Heart right ventricle (tissue), 16 donors: ENCODE data around the gene OR2W3. TPM values are rescaled to one million over a fixed set of nuclear protein-coding genes. Genes with fewer than 3 reads are reported as not detected.

ENCODE experiments used
- ATAC-seq, 8 donors: fragments of 200-7000 bp; cut with Tn5 transposase; one replicate each; pipeline ENCODE4 v1.9.1; 2020; ENCODE audit warnings: mild to moderate bottlenecking in 8 of 8, moderate library complexity in 8 of 8, moderate number of reproducible peaks in 1 of 8
- DNase-seq, 2 donors: peaks; one replicate each; pipeline ENCODE4 v3.0.0-alpha.2; 2020
- H3K27ac ChIP-seq, 10 donors: fragments of 200-600 bp; sonication (generic) in 2 of 10; one replicate each; pipeline versions ENCODE4 v1.5.0 to v1.8.0; 2020 to 2022; ENCODE audit warnings: mild to moderate bottlenecking in 3 of 10
- H3K27me3 ChIP-seq, 7 donors: fragments of 200-600 bp; one replicate each; pipeline ENCODE4 v1.8.0; 2021 to 2022; ENCODE audit warnings: mild to moderate bottlenecking in 2 of 7
- H3K36me3 ChIP-seq, 9 donors: fragments of 200-600 bp; sonication (generic) in 1 of 9; one replicate each; pipeline versions ENCODE4 v1.5.0 to v1.8.0; 2020 to 2022; ENCODE audit warnings: mild to moderate bottlenecking in 2 of 9
- H3K4me1 ChIP-seq, 9 donors: fragments of 200-600 bp; sonication (generic) in 1 of 9; one replicate each; pipeline versions ENCODE4 v1.5.0 to v1.8.0; 2020 to 2022; ENCODE audit warnings: mild to moderate bottlenecking in 4 of 9
- H3K4me3 ChIP-seq, 10 donors: fragments of 200-600 bp; sonication (generic) in 2 of 10; one replicate each; pipeline versions ENCODE4 v1.5.0 to v1.8.0; 2020 to 2022; ENCODE audit warnings: mild to moderate bottlenecking in 7 of 10, moderate library complexity in 2 of 10
- H3K9me3 ChIP-seq, 11 donors: fragments of 200-600 bp in 10 of 11; sonication (generic) in 2 of 11; one replicate each; pipeline versions ENCODE4 v1.5.0 to v1.8.0; 2013 to 2022; ENCODE audit warnings: mild to moderate bottlenecking in 2 of 11, control low read depth in 1 of 11, moderate library complexity in 1 of 11
- CTCF ChIP-seq, 9 donors: fragments of 200-600 bp; sonication (generic) in 2 of 9; IDR thresholded peaks; one replicate each; pipeline versions ENCODE4 v1.5.0 to v1.8.0; 2021 to 2022; ENCODE audit warnings: antibody characterized with exemption in 9 of 9, mild to moderate bottlenecking in 5 of 9, moderate library complexity in 1 of 9
- WGBS, 2 donors: extraction: QIAGEN DNeasy Blood & Tissue Kit; methylation state at CpG; one replicate each; pipeline ENCODE4 v1.1.7; 2013; ENCODE audit warnings: inconsistent platforms in 1 of 2; 5-methylcytosine and 5-hydroxymethylcytosine counted together
- intact Hi-C, 10 donors: fragments of 100-400 bp; cut with DNase I; formaldehyde crosslinking; loops; one replicate each; pipeline versions ENCODE4 v1.11.1 to v1.14.2; 2022
- long read RNA-seq, 3 donors: library from polyadenylated mRNA; unstranded; transcript quantifications; one replicate each; pipeline ENCODE4 v2.0.0, GENCODE V29; 2020 to 2021
- polyA plus RNA-seq, 2 donors: library from polyadenylated mRNA; stranded (reverse); fragments of 200-250 nt; gene quantifications; one replicate each; pipeline ENCODE4 v1.2.3, GENCODE V29; 2013
- total RNA-seq, 10 donors: library from RNA; stranded (reverse); fragmentation: NEBNext Ultra II Directional in 3 of 10; extraction: Animal tissue kit (Norgen Biotek cat#: 25700) in 3 of 10; gene quantifications; one replicate each; pipeline versions ENCODE4 v1.2.1 to v1.2.4, GENCODE V29; 2021 to 2023
- donor health status: Arrhythmogenic right ventricular cardiomyopathy.
- donor health status: ischemic (EF 13 %, LVEDD 7.1; RV severe dilation, severe dysfunction).
- donor health status: healthy with polysubstance abuse.
- donor health status: DM: no; HTN: yes; CAD: no.
- donor health status: DM: no; HTN: no; CAD: no.
- donor health status: ischemic (EF 25% LVEDD 6.9; RV normal size, moderate dysfunction).
- donor health status: ischemic (EF 25% LVEDD 5.7; RV mildly dilated, moderate dysfunction).
- donor health status: healthy.
- donor health status: DM: yes; HTN: yes; CAD: no.
- donor health status: Ischemic cardiomyopathy.
- donor health status: ischemic (EF 35%, LVEDD 5.7; RV mildly dilated, moderate dysfunction).
- donor health status: nonischemic (EF 11% LVEDD 7.7; RV severe dilation, severe dysfunction).
- donor health status: DM: yes; HTN: yes; CAD: no.
- donor health status: PGD.
- donor health status: ischemic (EF 29% LVEDD 5.4; RV normal size, mild dysfunction).
- donor health status: nonischemic (EF 23%, LVEDD 6.1; RV moderate dilation, normal function).

OR2W3 gene
- total RNA-seq (under 1 TPM in 1 of 10 donors, not detected in 9; 0.26 TPM), polyA plus RNA-seq (under 1 TPM in 1 of 2 donors, not detected in 1; 0.06 TPM)
- long read RNA-seq, donor 1: 0 reads
- long read RNA-seq, donor 2: 0 reads
- long read RNA-seq, donor 3: 0 reads

DNA sequence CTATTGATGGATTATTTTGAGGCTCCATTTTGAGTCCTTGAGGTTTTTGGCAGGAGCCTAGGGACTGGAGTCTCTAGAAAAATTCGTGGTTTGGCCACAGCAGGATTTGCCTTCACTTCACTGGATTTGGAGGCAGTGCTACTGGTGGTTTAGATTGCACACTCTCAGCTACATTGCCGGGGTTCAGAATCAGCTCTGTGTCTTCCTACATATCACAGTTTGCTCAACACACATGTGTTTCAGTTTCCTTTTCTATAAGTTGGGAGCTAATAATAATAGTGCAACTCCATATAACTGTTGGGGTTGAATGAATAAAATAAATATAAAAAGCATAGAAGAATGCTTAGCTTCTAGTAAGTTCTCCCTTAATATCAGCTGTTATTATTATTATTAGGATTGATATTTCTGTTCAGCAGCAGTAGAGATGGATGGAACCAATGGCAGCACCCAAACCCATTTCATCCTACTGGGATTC, at the start of gene OR2W3:
Gene OR2W3, plus strand, starts transcription at position 425 of the 475 bp plus-strand sequence. Its CDS starts 0 bp downstream, at position 425.
- 40 to 41% methylated on average over 2 of the region's 2 CpGs for whole genome bisulfite sequencing, 2 donors

GRCh38 chr1:247845693-247846017, 49.7 kb upstream of the OR2W3 start:
- Histone ChIP-seq H3K27ac (no peak overlapping the region), H3K4me1 (no peaks in the 10 kb centered on the region), H3K9me3 (no peaks in the 10 kb centered on the region), H3K27me3 (no peaks in the 10 kb centered on the region), H3K4me3 (no peak overlapping the region), H3K36me3 (no peaks in the 10 kb centered on the region)
- no peak for TF ChIP-seq CTCF (IDR thresholded peaks at IDR 0.05)
- intact Hi-C loops: no loop called here
- WGBS, 2 donors: 56 to 62% methylated on average over 5 of the region's 5 CpGs
- no peak for DNase-seq
- ATAC-seq: no peak

More for the DNA sequence above, at the start of gene OR2W3:
- no peak for TF ChIP-seq CTCF (IDR thresholded peaks at IDR 0.05)
- H3K36me3 ChIP-seq: no peaks in the 10 kb centered on the region
- no peak within 1 kb of the TSS for H3K4me3 ChIP-seq
- H3K9me3 ChIP-seq: peaks cover 0 to 15% (median 0%) of the 10 kb centered on the region in 11 donors
- H3K4me1 ChIP-seq: no peaks in the 10 kb centered on the region
- intact Hi-C loops: no loop called here
- no peak for ATAC-seq
- H3K27me3 ChIP-seq: no peaks in the 10 kb centered on the region
- no peak for DNase-seq
- no peak within 1 kb of the TSS for H3K27ac ChIP-seq

- 79 to 88% methylated on average over 7 of the region's 7 CpGs for WGBS, 2 donors
- DNase-seq: no peak
- no peak for ATAC-seq
- no peak overlapping the region for H3K4me3 ChIP-seq
- intact Hi-C loops: no loop called here
- no peaks in the 10 kb centered on the region for H3K36me3 ChIP-seq
- H3K9me3 ChIP-seq: no peaks in the 10 kb centered on the region
- no peak for TF ChIP-seq CTCF (IDR thresholded peaks at IDR 0.05)
- no peaks in the 10 kb centered on the region for H3K27me3 ChIP-seq
- H3K27ac ChIP-seq: no peak overlapping the region
- H3K4me1 ChIP-seq: no peaks in the 10 kb centered on the region
Measured at GRCh38 chr1:247848346-247848745, 47.0 kb upstream of the OR2W3 start.

DNA sequence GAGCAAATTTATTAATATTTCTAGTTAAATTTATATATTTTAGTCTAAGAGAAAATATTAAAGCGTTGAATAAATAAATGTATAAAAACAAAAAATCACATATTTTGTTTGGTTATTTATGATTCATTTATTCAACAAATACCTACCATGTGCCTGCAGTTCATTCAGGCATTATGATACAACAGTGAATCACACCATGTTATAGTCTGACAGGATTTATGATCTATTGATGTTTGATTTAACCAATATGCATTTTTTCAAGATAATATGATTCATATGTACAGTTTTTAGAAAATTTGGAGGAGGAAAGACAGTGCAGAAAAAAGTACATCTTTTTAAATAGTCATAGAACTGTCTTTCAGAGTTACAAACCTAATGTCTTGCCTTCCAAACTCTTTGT, 45.8 kb upstream of the OR2W3 start:
- Histone ChIP-seq H3K27ac (no peak overlapping the region), H3K4me1 (no peaks in the 10 kb centered on the region), H3K9me3 (no peaks in the 10 kb centered on the region), H3K4me3 (no peak overlapping the region), H3K27me3 (no peaks in the 10 kb centered on the region), H3K36me3 (no peaks in the 10 kb centered on the region)
- 94 to 96% methylated on average over 1 of the region's 1 CpG for WGBS, 2 donors
- TF ChIP-seq CTCF (IDR thresholded peaks at IDR 0.05): no peak
- DNase-seq (no peak), ATAC-seq (no peak)
- intact Hi-C loops: no loop called here
